GM19395 (cell line): ENCODE results near the gene KIF1B.
"Not testable (repeated sequence)": the region's sequence is repeated elsewhere in the genome, so short reads cannot be mapped to it uniquely, and the experiment has no call there.

Experiments used
- ATAC-seq: cut with Tn5 transposase; IDR thresholded peaks from one replicate; pipeline ENCODE4 v1.9.1; 2021; ENCODE audit warnings: mild to moderate bottlenecking, moderate library complexity; ENCODE audit not compliant: unreplicated experiment

KIF1B gene

DNA sequence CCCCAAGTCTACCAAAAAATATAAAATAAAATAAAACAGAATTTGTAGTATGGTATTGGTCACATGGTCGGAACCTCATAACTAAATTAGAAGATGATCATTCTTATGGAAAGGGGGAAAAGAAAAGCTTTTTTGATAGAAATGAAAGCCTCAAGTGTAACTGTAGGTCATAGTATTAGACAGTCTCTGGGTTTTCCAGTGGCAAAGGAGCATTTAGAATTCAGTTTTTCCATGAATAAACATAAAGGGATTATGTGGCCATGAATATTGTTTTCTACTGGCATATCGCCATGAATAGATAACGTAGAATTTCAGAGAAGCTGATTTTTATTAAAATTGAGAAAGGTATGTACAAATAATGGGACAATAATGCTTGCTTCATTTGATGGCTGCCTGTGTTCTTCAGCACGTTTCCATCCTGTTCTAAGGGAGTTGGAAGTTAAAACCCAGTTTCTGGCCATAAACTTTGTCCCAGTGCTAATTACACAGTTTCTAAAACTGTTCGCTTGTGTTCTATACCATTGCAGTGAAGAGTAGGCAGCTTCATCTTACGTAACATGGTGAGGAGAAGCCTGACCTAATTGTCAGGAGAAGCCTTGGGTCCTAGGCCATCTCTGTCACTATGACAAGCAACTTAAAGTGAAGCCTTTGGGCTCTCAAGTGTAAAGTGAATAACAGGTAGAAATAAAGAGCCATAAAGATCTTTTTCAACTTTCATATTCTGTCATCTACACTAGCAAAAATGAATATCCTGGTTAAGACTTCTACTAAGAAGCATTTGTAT, 118.0 kb downstream of the KIF1B start:
- ATAC-seq, result no peak

DNA sequence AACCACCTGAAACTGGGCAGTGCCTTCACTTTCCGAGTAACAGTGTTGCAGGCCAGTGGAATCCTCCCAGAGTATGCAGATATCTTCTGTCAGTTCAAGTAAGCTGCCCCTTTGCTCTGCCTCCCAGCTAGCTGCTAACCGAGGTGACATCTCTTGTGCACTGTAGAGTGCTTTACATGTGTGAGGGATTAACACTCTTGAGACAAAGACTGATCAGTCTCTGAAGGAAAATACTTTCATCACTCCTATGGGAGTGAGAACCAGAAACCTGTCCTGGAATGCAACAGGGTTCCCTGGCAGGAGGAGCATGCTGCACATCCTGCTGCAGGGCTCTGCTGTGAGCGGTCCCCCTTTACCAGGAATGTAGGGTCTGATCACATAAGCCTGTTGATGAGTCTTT, 127.1 kb downstream of the KIF1B start:
- no peak for ATAC-seq

GRCh38 chr1:10338047-10338446, 127.7 kb downstream of the KIF1B start:
- ATAC-seq, result no peak

DNA sequence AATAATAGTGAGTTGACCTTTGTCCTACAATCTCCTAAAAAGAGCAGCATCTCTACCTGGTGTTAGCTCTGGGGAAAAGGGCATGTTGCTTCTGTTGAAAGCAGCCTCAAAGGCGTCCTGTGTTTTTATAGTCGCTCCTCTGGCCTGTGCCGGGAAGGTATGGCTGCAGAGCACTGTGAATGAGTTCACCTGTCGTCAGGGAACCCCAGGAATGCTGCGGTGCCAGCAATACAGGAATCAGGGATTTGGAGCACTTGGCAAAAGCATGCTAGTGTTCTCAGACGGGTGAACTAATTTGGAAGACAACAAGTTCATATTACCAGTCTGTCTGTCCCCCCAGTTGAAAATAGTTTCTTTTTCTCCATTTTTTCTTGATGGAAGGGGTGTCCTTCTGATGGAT, 128.2 kb downstream of the KIF1B start:
- ATAC-seq, result no peak

- ATAC-seq, result no peak
Observed at GRCh38 chr1:10339036-10339567, 128.7 kb downstream of the KIF1B start.

GRCh38 chr1:10339815-10340214, 129.4 kb downstream of the KIF1B start:
- no peak for ATAC-seq

DNA sequence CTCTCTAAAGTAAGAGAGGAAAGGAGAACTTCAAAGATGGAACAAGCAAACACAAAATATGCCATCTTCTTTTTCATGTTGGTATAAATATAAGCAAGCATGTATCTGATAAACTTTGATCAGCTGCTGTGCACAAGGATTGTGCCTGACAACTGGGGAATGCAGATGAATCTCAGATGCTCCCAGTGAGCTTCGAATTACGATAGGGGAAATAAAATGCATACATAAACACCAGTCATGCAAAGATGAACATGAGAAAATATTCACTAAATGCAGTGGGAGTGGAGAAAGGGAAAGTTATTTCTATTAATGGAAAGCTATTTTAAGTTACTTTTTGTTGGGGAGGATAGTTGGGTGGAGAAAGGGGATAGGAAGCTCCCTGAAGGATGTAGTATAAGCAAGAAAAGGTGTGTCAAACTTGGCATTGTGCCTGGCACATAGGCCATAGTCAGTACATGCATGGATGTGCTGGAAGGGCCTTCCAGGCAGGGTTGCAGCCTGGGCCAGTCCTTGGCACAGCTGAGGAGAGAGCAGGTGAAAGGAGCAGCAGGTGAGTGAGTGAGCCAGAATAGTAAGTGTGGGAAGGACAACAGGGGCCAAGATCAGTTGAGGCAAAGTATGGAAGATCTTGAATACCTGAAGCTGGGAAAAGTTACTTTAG, 130.7 kb downstream of the KIF1B start:
- no peak for ATAC-seq

DNA sequence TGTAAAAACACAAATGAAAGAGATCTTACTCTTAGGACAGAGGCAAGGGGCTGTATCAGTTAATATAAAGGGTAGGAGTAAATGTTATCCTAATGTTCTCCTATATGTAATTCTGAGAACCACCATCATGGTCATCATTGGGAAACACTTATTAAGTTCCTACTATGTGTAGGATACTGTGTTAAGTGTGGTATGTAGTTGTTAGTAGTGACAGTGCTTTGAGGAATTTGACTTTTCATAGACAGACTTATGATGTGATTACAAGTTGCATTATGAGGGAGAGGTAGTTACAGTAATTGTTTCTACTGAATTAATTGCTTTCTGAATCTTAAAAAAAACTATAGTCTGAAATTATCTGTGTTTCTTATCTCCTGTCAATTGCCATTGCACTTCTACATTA, 136.7 kb downstream of the KIF1B start:
- no peak for ATAC-seq

DNA sequence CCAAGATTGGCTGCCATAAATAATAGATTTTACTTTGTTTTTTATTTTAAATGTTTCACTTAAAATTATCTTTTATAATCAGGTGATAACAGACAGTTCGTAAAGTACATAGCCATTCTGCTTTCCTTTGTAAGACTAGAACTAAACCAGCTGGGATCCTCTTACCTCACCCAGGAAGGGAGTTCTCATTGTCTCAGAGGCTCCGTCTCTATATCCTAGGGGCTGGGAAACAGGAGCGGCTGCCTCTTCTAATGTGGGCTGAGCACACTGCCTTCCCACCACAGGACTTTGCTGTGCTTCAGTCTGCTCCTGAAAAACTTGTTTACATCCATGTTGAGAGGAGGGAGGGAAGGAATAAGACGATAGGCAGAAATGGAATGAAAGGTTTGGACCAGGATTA, 142.9 kb downstream of the KIF1B start:
- no peak for ATAC-seq

GRCh38 chr1:10353693-10354092, 143.3 kb downstream of the KIF1B start:
- no peak for ATAC-seq

DNA sequence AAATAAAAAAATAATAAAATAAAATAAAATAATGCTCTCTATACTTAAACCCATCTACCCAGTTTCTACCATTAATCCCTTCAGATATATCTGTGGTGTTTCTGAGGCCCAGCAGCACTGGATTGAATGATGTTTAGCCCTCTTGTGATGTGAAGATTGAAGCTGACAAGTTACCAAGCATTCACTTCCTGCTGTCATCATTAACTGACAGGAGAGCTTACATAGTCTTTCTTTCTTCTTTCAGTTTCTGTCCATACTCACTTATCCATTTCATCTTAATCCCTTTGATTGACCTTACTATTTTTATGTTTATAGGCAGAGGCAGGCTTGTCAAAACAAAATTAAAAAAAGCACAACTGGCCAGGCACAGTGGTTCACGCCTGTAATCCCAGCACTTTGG, 149.7 kb downstream of the KIF1B start:
- ATAC-seq, result no peak

- ATAC-seq, result no peak
Observed at GRCh38 chr1:10361515-10361914, 151.1 kb downstream of the KIF1B start.

- ATAC-seq, result no peak
Observed at GRCh38 chr1:10368194-10368593, 157.8 kb downstream of the KIF1B start.

GRCh38 chr1:10374442-10374860, 164.1 kb downstream of the KIF1B start:
- ATAC-seq, result no peak

DNA sequence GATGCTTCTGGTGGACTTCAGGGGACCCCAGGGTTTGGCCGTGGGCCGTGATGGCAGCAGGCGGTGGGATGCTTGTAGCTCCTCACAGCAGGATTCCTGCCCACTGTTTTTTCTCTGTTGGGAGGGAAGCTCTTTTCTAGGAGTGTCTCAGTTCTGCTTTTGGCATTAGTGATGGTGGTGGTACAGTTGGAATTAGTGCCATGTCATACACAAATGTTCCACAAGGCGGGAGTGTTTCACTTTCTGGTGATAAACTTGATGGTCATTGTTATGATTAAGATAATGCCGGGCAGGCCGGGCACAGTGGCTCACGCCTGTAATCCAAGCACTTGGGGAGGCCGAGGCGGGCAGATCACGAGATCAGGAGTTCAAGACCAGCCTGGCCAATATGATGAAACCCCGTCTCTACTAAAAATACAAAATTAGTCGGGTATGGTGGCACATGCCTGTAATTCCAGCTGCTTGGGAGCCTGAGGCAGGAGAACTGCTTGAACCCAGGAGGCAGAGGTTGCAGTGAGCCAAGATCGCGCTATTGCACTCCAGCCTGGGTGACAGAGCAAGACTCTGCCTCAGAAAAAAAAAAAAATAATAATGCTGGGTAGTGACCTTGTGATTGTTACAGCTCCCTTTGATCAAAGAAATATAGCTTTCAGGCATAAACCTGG, 167.1 kb downstream of the KIF1B start:
- not testable (repeated sequence) for ATAC-seq

DNA sequence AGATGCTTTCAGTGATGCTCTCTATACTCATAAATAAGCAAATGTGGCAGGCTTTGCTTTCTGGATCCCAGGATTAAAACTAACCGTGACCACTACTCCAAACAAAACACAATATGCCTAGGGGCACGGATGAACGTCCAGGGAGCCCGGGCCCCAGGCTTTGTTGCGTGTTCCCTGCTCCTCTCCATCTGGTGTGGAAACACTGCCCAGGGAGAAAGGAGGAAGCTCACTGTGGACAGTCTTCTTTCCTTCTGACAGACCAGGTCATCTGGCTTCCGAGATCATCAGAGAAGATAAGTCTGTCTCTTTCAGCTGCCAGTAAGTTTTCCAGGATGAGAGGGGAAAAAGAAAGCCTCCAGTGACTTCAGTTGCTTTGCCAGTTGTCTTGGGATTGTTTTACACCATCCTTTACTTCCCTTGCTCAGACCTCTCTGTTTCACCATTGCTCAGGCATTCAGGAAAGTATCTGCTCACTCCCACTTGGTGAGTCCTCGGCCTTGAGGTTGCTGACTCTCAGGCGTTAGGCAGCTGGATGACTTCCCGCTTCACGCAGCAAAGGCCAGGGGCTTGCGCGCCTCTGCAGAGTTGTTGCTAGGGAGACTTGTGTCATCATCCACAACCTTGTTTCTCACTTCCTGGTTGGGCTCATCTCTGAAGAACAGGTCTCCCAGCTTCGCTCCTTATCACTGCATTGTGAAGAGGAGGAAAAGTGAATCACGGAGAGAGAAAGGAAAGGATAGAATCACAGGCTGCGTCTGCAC, 167.9 kb downstream of the KIF1B start:
- no peak for ATAC-seq

DNA sequence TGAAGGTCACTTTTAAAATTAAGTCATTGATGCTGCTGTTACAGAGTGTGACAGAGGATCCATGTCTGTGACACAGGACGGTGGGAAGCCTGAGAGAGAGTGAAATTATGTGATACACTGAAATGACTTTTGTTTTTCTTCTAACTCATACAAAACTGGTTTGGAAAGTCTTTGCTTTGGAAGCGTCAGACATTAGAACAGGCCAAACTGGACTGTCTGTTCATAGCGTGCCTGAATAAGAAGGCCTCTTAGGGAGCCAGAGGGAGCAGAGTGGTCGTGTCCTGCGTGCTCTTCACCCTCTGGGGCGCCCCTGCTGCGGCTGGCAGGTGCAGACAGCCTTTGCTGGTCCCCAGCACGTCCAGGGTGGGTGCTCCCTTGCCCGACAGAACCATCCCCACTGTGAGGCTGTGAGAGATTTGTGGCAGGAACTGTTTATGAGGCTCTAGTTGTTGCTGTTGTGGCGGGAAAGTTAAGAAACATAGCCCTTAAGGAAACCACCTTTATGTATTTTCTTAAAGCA, 168.8 kb downstream of the KIF1B start:
- no peak for ATAC-seq

- no peak for ATAC-seq
Observed at GRCh38 chr1:10379676-10380075, 169.3 kb downstream of the KIF1B start.

GRCh38 chr1:10380594-10381275, 170.4 kb downstream of the KIF1B start:
- ATAC-seq, result no peak

- no peak for ATAC-seq
Observed at GRCh38 chr1:10383630-10384029, 173.3 kb downstream of the KIF1B start.
